GM19324 (cell line): ENCODE results near the gene EPM2A.

ENCODE experiments used
- ATAC-seq: cut with Tn5 transposase; IDR thresholded peaks from one replicate; pipeline ENCODE4 v1.9.1; 2021; ENCODE audit warnings: mild to moderate bottlenecking, moderate library complexity; ENCODE audit not compliant: unreplicated experiment, low FRiP score

Gene EPM2A

GRCh38 chr6:145620088-145620487 is 115.2 kb downstream of the EPM2A start:
- ATAC-seq, result no peak

- no peak for ATAC-seq
These were observed 125.8 kb downstream of the EPM2A start for GRCh38 chr6:145609521-145609920.

- ATAC-seq, result no peak
These were observed 126.5 kb downstream of the EPM2A start for GRCh38 chr6:145608850-145609249.

- ATAC-seq, result no peak
These were observed 131.3 kb downstream of the EPM2A start for GRCh38 chr6:145603991-145604390.

GRCh38 chr6:145603424-145603833 is 131.9 kb downstream of the EPM2A start:
- no peak for ATAC-seq

GRCh38 chr6:145602726-145603326 is 132.5 kb downstream of the EPM2A start:
- no peak for ATAC-seq

- ATAC-seq, result no peak
These were observed 133.9 kb downstream of the EPM2A start for GRCh38 chr6:145601397-145601796.

- no peak for ATAC-seq
These were observed 135.0 kb downstream of the EPM2A start for GRCh38 chr6:145600299-145600698.

- no peak for ATAC-seq
These were observed 146.3 kb downstream of the EPM2A start for GRCh38 chr6:145588981-145589380.

GRCh38 chr6:145587334-145587733 is 148.0 kb downstream of the EPM2A start:
- ATAC-seq, result no peak

GRCh38 chr6:145583753-145584152 is 151.6 kb downstream of the EPM2A start:
- no peak for ATAC-seq
